Measurements from ENCODE around the gene GPR146.

The GPR146 gene

GRCh38 chr7:1074593-1075431, 30.5 kb downstream of the GPR146 start:
- Histone ChIP-seq H3K27me3 (ENCODE audit: insufficient read depth, low read length) (no peaks in the 10 kb centered on the region), H3K79me2 (ENCODE audit: control insufficient read depth, insufficient read depth, low read length, unreplicated experiment) (no peaks in the 10 kb centered on the region), H3K27ac (ENCODE audit: low read depth, low read length) (no peak overlapping the region)

GRCh38 chr7:1076184-1077072, 32.1 kb downstream of the GPR146 start:
- Histone ChIP-seq H3K36me3 (ENCODE audit: insufficient read depth, low read length) (no peaks in the 10 kb centered on the region), H3K27ac (ENCODE audit: low read depth, low read length) (peak overlapping the region; percentile 12; the same call in 1 of the 2 replicates), H3K4me1 (ENCODE audit: control insufficient read depth, insufficient read depth, low read length, unreplicated experiment) (peaks cover 3% of the 10 kb centered on the region), H3K79me2 (ENCODE audit: control insufficient read depth, insufficient read depth, low read length, unreplicated experiment) (no peaks in the 10 kb centered on the region), H3K4me3 (ENCODE audit: low read depth, low read length) (peak overlapping the region; percentile 76), H2AFZ (ENCODE audit: low read length, unreplicated experiment) (peak overlapping the region; percentile 58), H3K27me3 (ENCODE audit: insufficient read depth, low read length) (no peaks in the 10 kb centered on the region)

More at GRCh38 chr7:1074593-1075431, 30.5 kb downstream of the GPR146 start:
- Histone ChIP-seq H2AFZ (ENCODE audit: low read length, unreplicated experiment) (no peak overlapping the region), H3K4me1 (ENCODE audit: control insufficient read depth, insufficient read depth, low read length, unreplicated experiment) (peaks cover 3% of the 10 kb centered on the region), H3K4me3 (ENCODE audit: low read depth, low read length) (no peak overlapping the region), H3K36me3 (ENCODE audit: insufficient read depth, low read length) (no peaks in the 10 kb centered on the region)

GRCh38 chr7:1078519-1078918, 34.2 kb downstream of the GPR146 start:
- no peak overlapping the region for H2AFZ ChIP-seq (ENCODE audit: low read length, unreplicated experiment)
- H3K36me3 ChIP-seq (ENCODE audit: insufficient read depth, low read length) = no peaks in the 10 kb centered on the region
- peaks cover 3% of the 10 kb centered on the region for H3K4me1 ChIP-seq (ENCODE audit: control insufficient read depth, insufficient read depth, low read length, unreplicated experiment)
- no peak overlapping the region for H3K4me3 ChIP-seq (ENCODE audit: low read depth, low read length)
- H3K27me3 ChIP-seq (ENCODE audit: insufficient read depth, low read length) = no peaks in the 10 kb centered on the region
- no peaks in the 10 kb centered on the region for H3K79me2 ChIP-seq (ENCODE audit: control insufficient read depth, insufficient read depth, low read length, unreplicated experiment)
- no peak overlapping the region for H3K27ac ChIP-seq (ENCODE audit: low read depth, low read length)

- no peak overlapping the region for H2AFZ ChIP-seq (ENCODE audit: low read length, unreplicated experiment)
- peaks cover 3% of the 10 kb centered on the region for H3K4me1 ChIP-seq (ENCODE audit: control insufficient read depth, insufficient read depth, low read length, unreplicated experiment)
- no peaks in the 10 kb centered on the region for H3K27me3 ChIP-seq (ENCODE audit: insufficient read depth, low read length)
- H3K79me2 ChIP-seq (ENCODE audit: control insufficient read depth, insufficient read depth, low read length, unreplicated experiment) = no peaks in the 10 kb centered on the region
- no peak overlapping the region for H3K27ac ChIP-seq (ENCODE audit: low read depth, low read length)
- no peaks in the 10 kb centered on the region for H3K36me3 ChIP-seq (ENCODE audit: insufficient read depth, low read length)
- no peak overlapping the region for H3K4me3 ChIP-seq (ENCODE audit: low read depth, low read length)
Observed at GRCh38 chr7:1078985-1079384, 34.6 kb downstream of the GPR146 start.

- H3K36me3 ChIP-seq (ENCODE audit: insufficient read depth, low read length) = no peaks in the 10 kb centered on the region
- H3K4me3 ChIP-seq (ENCODE audit: low read depth, low read length) = no peak overlapping the region
- H2AFZ ChIP-seq (ENCODE audit: low read length, unreplicated experiment) = no peak overlapping the region
- no peaks in the 10 kb centered on the region for H3K27me3 ChIP-seq (ENCODE audit: insufficient read depth, low read length)
- H3K79me2 ChIP-seq (ENCODE audit: control insufficient read depth, insufficient read depth, low read length, unreplicated experiment) = no peaks in the 10 kb centered on the region
- peaks cover 3% of the 10 kb centered on the region for H3K4me1 ChIP-seq (ENCODE audit: control insufficient read depth, insufficient read depth, low read length, unreplicated experiment)
- no peak overlapping the region for H3K27ac ChIP-seq (ENCODE audit: low read depth, low read length)
Observed at GRCh38 chr7:1079546-1079945, 35.2 kb downstream of the GPR146 start.

GRCh38 chr7:1080252-1080920, 36.0 kb downstream of the GPR146 start:
- Histone ChIP-seq H3K27ac (ENCODE audit: low read depth, low read length) (no peak overlapping the region), H3K27me3 (ENCODE audit: insufficient read depth, low read length) (no peaks in the 10 kb centered on the region)

GRCh38 chr7:1080921-1081255, 36.5 kb downstream of the GPR146 start:
- Histone ChIP-seq H3K4me1 (ENCODE audit: control insufficient read depth, insufficient read depth, low read length, unreplicated experiment) (peaks cover 4% of the 10 kb centered on the region), H3K79me2 (ENCODE audit: control insufficient read depth, insufficient read depth, low read length, unreplicated experiment) (no peaks in the 10 kb centered on the region), H3K36me3 (ENCODE audit: insufficient read depth, low read length) (no peaks in the 10 kb centered on the region), H3K27me3 (ENCODE audit: insufficient read depth, low read length) (no peaks in the 10 kb centered on the region), H3K4me3 (ENCODE audit: low read depth, low read length) (no peak overlapping the region), H3K27ac (ENCODE audit: low read depth, low read length) (no peak overlapping the region), H2AFZ (ENCODE audit: low read length, unreplicated experiment) (no peak overlapping the region)

More at GRCh38 chr7:1080252-1080920, 36.0 kb downstream of the GPR146 start:
- no peak overlapping the region for H2AFZ ChIP-seq (ENCODE audit: low read length, unreplicated experiment)
- no peak overlapping the region for H3K4me3 ChIP-seq (ENCODE audit: low read depth, low read length)
- H3K36me3 ChIP-seq (ENCODE audit: insufficient read depth, low read length) = no peaks in the 10 kb centered on the region
- H3K4me1 ChIP-seq (ENCODE audit: control insufficient read depth, insufficient read depth, low read length, unreplicated experiment) = peaks cover 3% of the 10 kb centered on the region
- no peaks in the 10 kb centered on the region for H3K79me2 ChIP-seq (ENCODE audit: control insufficient read depth, insufficient read depth, low read length, unreplicated experiment)

GRCh38 chr7:1081336-1081735, 37.0 kb downstream of the GPR146 start:
- Histone ChIP-seq H3K27me3 (ENCODE audit: insufficient read depth, low read length) (no peaks in the 10 kb centered on the region), H3K4me3 (ENCODE audit: low read depth, low read length) (no peak overlapping the region), H3K36me3 (ENCODE audit: insufficient read depth, low read length) (no peaks in the 10 kb centered on the region), H3K4me1 (ENCODE audit: control insufficient read depth, insufficient read depth, low read length, unreplicated experiment) (peaks cover 9% of the 10 kb centered on the region), H3K79me2 (ENCODE audit: control insufficient read depth, insufficient read depth, low read length, unreplicated experiment) (no peaks in the 10 kb centered on the region), H2AFZ (ENCODE audit: low read length, unreplicated experiment) (no peak overlapping the region), H3K27ac (ENCODE audit: low read depth, low read length) (no peak overlapping the region)

- Histone ChIP-seq H3K4me1 (ENCODE audit: control insufficient read depth, insufficient read depth, low read length, unreplicated experiment) (peaks cover 10% of the 10 kb centered on the region), H3K36me3 (ENCODE audit: insufficient read depth, low read length) (no peaks in the 10 kb centered on the region), H3K27me3 (ENCODE audit: insufficient read depth, low read length) (no peaks in the 10 kb centered on the region), H3K27ac (ENCODE audit: low read depth, low read length) (no peak overlapping the region), H2AFZ (ENCODE audit: low read length, unreplicated experiment) (no peak overlapping the region), H3K4me3 (ENCODE audit: low read depth, low read length) (no peak overlapping the region), H3K79me2 (ENCODE audit: control insufficient read depth, insufficient read depth, low read length, unreplicated experiment) (no peaks in the 10 kb centered on the region)
Observed at GRCh38 chr7:1081931-1082401, 37.6 kb downstream of the GPR146 start.

All from ACC112 (cell line).